HEK293 (cell line): ENCODE results near the gene ZNF536.

Experiments used
- CTCF ChIA-PET: fragments of 350-600 bp; formaldehyde crosslinking; extraction: SDS; loops from one replicate; lab custom pipeline; 2021; ENCODE audit warnings: antibody characterized with exemption; lab: Yijun Ruan, JAX
- POLR2A ChIA-PET: fragments of 300-600 bp; formaldehyde crosslinking; extraction: SDS; loops from one replicate; lab custom pipeline; 2020; ENCODE audit warnings: antibody characterized with exemption, inconsistent platforms; lab: Yijun Ruan, JAX
- H3K27ac ChIP-seq: fragments of 200-500 bp; sonication (Bioruptor generic); 2 replicates; pipeline ENCODE4 v1.5.1; 2014; ENCODE audit warnings: low read depth, low read length, control low read depth, inconsistent platforms; ENCODE audit errors: extremely low read depth
- H3K36me3 ChIP-seq, 2 experiments: fragments of 200-500 bp in 1 of 2; sonication (Bioruptor generic) in 1 of 2; 1 replicate in 1 of 2; 2 replicates in 1 of 2; pipeline ENCODE4 v1.5.1; 2014 to 2017; ENCODE audit warnings: inconsistent platforms in 2 of 2, low read length in 2 of 2; ENCODE audit not compliant: control insufficient read depth in 2 of 2, insufficient read depth in 1 of 2
- H3K4me1 ChIP-seq: fragments of 200-500 bp; sonication (Bioruptor generic); 2 replicates; pipeline ENCODE4 v1.5.1; 2014; ENCODE audit warnings: mild to moderate bottlenecking, low read length, inconsistent platforms; ENCODE audit not compliant: control insufficient read depth, insufficient read depth
- H3K4me3 ChIP-seq: 2 replicates; pipeline ENCODE4 v1.5.1; 2011; ENCODE audit warnings: low read depth, mild to moderate bottlenecking, control low read depth, low read length, moderate library complexity
- H3K9me3 ChIP-seq: fragments of 200-500 bp; sonication (Bioruptor generic); 2 replicates; pipeline ENCODE4 v1.5.1; 2014; ENCODE audit warnings: low read depth, low read length, inconsistent platforms; ENCODE audit not compliant: control insufficient read depth, insufficient read depth
- HOXC10 ChIP-seq: sonication (generic); formaldehyde crosslinking; IDR thresholded peaks from 2 replicates; pipeline ENCODE4 v1.8.1; 2023; ENCODE audit warnings: mild to moderate bottlenecking, missing genetic modification reagents
- KLF9 ChIP-seq: fragments of 450-650 bp; formaldehyde crosslinking; IDR thresholded peaks from 2 replicates; pipeline ENCODE4 v1.5.1; 2016; ENCODE audit warnings: missing biosample characterization, missing genetic modification characterization, low read depth
- SCRT2 ChIP-seq: fragments of 450-650 bp; formaldehyde crosslinking; IDR thresholded peaks from 2 replicates; pipeline ENCODE4 v1.5.1; 2016; ENCODE audit warnings: missing biosample characterization, missing genetic modification characterization
- ZBTB20 ChIP-seq: fragments of 450-650 bp; formaldehyde crosslinking; IDR thresholded peaks from 2 replicates; pipeline ENCODE4 v1.5.1; 2016; ENCODE audit warnings: missing biosample characterization, missing genetic modification characterization
- ZBTB7A ChIP-seq: fragments of 450-650 bp; formaldehyde crosslinking; IDR thresholded peaks from 2 replicates; pipeline ENCODE4 v1.5.1; 2016; ENCODE audit warnings: low read depth, missing biosample characterization, missing genetic modification characterization
- ZFP37 ChIP-seq: fragments of 450-650 bp; formaldehyde crosslinking; IDR thresholded peaks from 2 replicates; pipeline ENCODE4 v1.5.1; 2016; ENCODE audit warnings: missing biosample characterization, missing genetic modification characterization
- ZNF112 ChIP-seq: fragments of 450-650 bp; formaldehyde crosslinking; IDR thresholded peaks from 2 replicates; pipeline ENCODE4 v1.5.0; 2017; ENCODE audit warnings: missing biosample characterization, missing genetic modification characterization
- ZNF223 ChIP-seq: fragments of 450-650 bp; formaldehyde crosslinking; IDR thresholded peaks from 2 replicates; pipeline ENCODE4 v1.5.1; 2016; ENCODE audit warnings: missing biosample characterization, missing genetic modification characterization
- ZNF302 ChIP-seq: fragments of 450-650 bp; formaldehyde crosslinking; IDR thresholded peaks from 2 replicates; pipeline ENCODE4 v1.5.1; 2016; ENCODE audit warnings: missing biosample characterization, missing genetic modification characterization, low read depth
- ZNF324 ChIP-seq: fragments of 450-650 bp; formaldehyde crosslinking; IDR thresholded peaks from 2 replicates; pipeline ENCODE4 v1.5.1; 2016; ENCODE audit warnings: missing biosample characterization, missing genetic modification characterization
- ZNF391 ChIP-seq: fragments of 450-650 bp; formaldehyde crosslinking; IDR thresholded peaks from 2 replicates; pipeline ENCODE4 v1.5.1; 2016; ENCODE audit warnings: low read depth, missing biosample characterization, missing genetic modification characterization, borderline replicate concordance
- ZNF433 ChIP-seq: fragments of 450-650 bp; formaldehyde crosslinking; IDR thresholded peaks from 2 replicates; pipeline ENCODE4 v1.5.1; 2016; ENCODE audit warnings: missing biosample characterization, missing genetic modification characterization, low read depth
- ZNF501 ChIP-seq: fragments of 450-650 bp; formaldehyde crosslinking; IDR thresholded peaks from 2 replicates; pipeline ENCODE4 v1.5.1; 2016; ENCODE audit warnings: missing biosample characterization, missing genetic modification characterization
- ZNF510 ChIP-seq: fragments of 450-650 bp; formaldehyde crosslinking; IDR thresholded peaks from 2 replicates; pipeline ENCODE4 v1.5.1; 2018; ENCODE audit warnings: mild to moderate bottlenecking, missing genetic modification characterization, missing biosample characterization; ENCODE audit not compliant: insufficient replicate concordance
- ZNF610 ChIP-seq: fragments of 450-650 bp; formaldehyde crosslinking; IDR thresholded peaks from 2 replicates; pipeline ENCODE4 v1.5.1; 2016; ENCODE audit warnings: missing biosample characterization, missing genetic modification characterization, borderline replicate concordance
- ZNF654 ChIP-seq: fragments of 450-650 bp; formaldehyde crosslinking; IDR thresholded peaks from 2 replicates; pipeline ENCODE4 v1.5.1; 2016; ENCODE audit warnings: low read depth, missing biosample characterization, missing genetic modification characterization
- ZNF658 ChIP-seq: fragments of 450-650 bp; formaldehyde crosslinking; IDR thresholded peaks from 2 replicates; pipeline ENCODE4; 2016; ENCODE audit warnings: missing biosample characterization, missing genetic modification characterization
- ZNF677 ChIP-seq: fragments of 450-650 bp; IDR thresholded peaks from 2 replicates; pipeline ENCODE4 v1.5.0; 2018; ENCODE audit warnings: missing biosample characterization, mild to moderate bottlenecking, missing genetic modification characterization, moderate library complexity
- ZNF843 ChIP-seq: fragments of 450-650 bp; formaldehyde crosslinking; IDR thresholded peaks from 2 replicates; pipeline ENCODE4 v1.5.1; 2016; ENCODE audit warnings: missing biosample characterization, missing genetic modification characterization
- TF ChIP-seq, protein P1 (sequence below): fragments of 450-650 bp; formaldehyde crosslinking; IDR thresholded peaks from 2 replicates; pipeline ENCODE4 v1.5.1; 2016; ENCODE audit warnings: missing biosample characterization, missing genetic modification characterization
- TF ChIP-seq, protein P2 (sequence below): fragments of 450-650 bp; formaldehyde crosslinking; IDR thresholded peaks from 2 replicates; pipeline ENCODE4 v1.5.1; 2016; ENCODE audit warnings: missing biosample characterization, missing genetic modification characterization, low read depth
- TF ChIP-seq, protein P3 (sequence below): fragments of 450-650 bp; formaldehyde crosslinking; IDR thresholded peaks from 2 replicates; pipeline ENCODE4 v1.5.1; 2016; ENCODE audit warnings: missing biosample characterization, missing genetic modification characterization
- TF ChIP-seq, protein P4 (sequence below): fragments of 450-650 bp; formaldehyde crosslinking; IDR thresholded peaks from 2 replicates; pipeline ENCODE4 v1.5.1; 2017; ENCODE audit warnings: missing biosample characterization, missing genetic modification characterization

ZNF536 gene

DNA sequence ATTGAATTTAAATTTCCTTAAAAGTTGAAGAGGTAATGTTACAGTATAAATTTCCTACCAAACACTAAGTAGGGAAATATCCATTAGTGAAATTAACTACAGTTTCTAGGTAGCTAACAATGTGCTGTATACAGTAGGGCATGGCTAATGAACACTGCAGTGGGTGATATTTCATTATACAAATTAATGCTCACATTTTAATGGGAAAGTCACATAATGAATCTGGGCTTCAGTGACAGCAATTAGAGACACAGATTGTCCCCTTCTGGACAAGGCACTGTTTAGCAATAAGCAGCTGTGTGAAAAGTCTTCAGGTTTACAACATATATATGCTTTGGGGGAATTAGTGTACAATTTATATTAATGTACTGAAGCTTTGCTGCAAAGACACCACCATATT is 169.4 kb downstream of the ZNF536 start (continued):
- TF ChIP-seq, protein P1, sequence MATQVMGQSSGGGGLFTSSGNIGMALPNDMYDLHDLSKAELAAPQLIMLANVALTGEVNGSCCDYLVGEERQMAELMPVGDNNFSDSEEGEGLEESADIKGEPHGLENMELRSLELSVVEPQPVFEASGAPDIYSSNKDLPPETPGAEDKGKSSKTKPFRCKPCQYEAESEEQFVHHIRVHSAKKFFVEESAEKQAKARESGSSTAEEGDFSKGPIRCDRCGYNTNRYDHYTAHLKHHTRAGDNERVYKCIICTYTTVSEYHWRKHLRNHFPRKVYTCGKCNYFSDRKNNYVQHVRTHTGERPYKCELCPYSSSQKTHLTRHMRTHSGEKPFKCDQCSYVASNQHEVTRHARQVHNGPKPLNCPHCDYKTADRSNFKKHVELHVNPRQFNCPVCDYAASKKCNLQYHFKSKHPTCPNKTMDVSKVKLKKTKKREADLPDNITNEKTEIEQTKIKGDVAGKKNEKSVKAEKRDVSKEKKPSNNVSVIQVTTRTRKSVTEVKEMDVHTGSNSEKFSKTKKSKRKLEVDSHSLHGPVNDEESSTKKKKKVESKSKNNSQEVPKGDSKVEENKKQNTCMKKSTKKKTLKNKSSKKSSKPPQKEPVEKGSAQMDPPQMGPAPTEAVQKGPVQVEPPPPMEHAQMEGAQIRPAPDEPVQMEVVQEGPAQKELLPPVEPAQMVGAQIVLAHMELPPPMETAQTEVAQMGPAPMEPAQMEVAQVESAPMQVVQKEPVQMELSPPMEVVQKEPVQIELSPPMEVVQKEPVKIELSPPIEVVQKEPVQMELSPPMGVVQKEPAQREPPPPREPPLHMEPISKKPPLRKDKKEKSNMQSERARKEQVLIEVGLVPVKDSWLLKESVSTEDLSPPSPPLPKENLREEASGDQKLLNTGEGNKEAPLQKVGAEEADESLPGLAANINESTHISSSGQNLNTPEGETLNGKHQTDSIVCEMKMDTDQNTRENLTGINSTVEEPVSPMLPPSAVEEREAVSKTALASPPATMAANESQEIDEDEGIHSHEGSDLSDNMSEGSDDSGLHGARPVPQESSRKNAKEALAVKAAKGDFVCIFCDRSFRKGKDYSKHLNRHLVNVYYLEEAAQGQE (tag by site-specific recombination) = no peak
- TF ChIP-seq ZFP37 (no peak), HOXC10 (CRISPR knock-in tag) (no peak), ZNF501 (tag by site-specific recombination) (no peak)

DNA sequence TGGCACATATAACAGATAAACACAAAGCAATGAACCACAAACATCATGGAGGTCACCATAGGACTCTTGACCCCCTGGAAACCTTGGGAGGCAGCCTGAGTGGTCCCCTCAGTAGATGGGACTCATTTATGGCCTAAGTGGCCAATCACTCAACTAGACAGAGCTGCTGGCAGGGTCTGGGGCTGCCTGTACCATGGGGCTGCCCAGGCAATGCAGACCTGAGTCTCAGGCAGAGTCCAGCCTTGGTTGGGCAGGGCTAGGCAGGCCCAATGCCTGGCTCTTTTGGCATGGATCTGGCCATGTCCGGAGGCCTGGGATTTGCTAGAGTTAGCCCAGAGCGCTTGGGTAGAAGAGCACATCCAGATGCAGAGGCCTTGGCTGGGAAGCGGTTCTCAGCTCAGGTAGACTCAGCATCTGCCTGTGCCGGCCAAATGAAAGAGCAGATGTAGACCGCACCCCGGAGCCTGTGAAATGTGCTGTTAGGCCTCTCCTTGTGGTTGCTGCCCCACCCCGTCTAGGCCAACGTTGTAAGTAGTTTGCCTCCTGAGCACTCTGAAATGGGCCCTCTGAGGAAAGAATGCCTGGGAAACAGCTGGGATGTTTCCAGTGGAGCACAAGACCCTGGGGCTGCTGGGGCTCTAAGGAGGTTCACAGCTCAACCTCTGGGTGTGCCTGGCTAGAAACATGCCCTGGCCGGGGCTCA is 171.2 kb downstream of the ZNF536 start:
- POLR2A ChIA-PET = no interaction called here
- no peak overlapping the region for H3K27ac ChIP-seq
- H3K36me3 ChIP-seq = peaks cover 0 to 1% of the 10 kb centered on the region in 2 experiments; a peak in 1 of 3 replicates
- H3K4me1 ChIP-seq = no peaks in the 10 kb centered on the region
- TF ChIP-seq ZNF223 (tag by site-specific recombination) (no peak), ZNF510 (tag by site-specific recombination) (no peak), SCRT2 (tag by site-specific recombination) (no peak), ZBTB20 (tag by site-specific recombination) (no peak), ZNF610 (no peak), ZNF658 (tag by site-specific recombination) (no peak), ZNF391 (tag by site-specific recombination) (no peak), KLF9 (tag by site-specific recombination) (no peak), ZBTB7A (tag by site-specific recombination) (no peak), ZNF433 (tag by site-specific recombination) (no peak), ZNF302 (tag by site-specific recombination) (no peak), ZNF324 (tag by site-specific recombination) (no peak), ZNF112 (no peak), ZNF677 (tag by site-specific recombination) (no peak), ZNF843 (no peak), ZNF654 (tag by site-specific recombination) (no peak)
- TF ChIP-seq, protein P2, sequence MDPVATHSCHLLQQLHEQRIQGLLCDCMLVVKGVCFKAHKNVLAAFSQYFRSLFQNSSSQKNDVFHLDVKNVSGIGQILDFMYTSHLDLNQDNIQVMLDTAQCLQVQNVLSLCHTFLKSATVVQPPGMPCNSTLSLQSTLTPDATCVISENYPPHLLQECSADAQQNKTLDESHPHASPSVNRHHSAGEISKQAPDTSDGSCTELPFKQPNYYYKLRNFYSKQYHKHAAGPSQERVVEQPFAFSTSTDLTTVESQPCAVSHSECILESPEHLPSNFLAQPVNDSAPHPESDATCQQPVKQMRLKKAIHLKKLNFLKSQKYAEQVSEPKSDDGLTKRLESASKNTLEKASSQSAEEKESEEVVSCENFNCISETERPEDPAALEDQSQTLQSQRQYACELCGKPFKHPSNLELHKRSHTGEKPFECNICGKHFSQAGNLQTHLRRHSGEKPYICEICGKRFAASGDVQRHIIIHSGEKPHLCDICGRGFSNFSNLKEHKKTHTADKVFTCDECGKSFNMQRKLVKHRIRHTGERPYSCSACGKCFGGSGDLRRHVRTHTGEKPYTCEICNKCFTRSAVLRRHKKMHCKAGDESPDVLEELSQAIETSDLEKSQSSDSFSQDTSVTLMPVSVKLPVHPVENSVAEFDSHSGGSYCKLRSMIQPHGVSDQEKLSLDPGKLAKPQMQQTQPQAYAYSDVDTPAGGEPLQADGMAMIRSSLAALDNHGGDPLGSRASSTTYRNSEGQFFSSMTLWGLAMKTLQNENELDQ (tag by site-specific recombination) = no peak
- TF ChIP-seq, protein P3, sequence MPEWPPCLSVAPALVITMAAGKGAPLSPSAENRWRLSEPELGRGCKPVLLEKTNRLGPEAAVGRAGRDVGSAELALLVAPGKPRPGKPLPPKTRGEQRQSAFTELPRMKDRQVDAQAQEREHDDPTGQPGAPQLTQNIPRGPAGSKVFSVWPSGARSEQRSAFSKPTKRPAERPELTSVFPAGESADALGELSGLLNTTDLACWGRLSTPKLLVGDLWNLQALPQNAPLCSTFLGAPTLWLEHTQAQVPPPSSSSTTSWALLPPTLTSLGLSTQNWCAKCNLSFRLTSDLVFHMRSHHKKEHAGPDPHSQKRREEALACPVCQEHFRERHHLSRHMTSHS (tag by site-specific recombination) = no peak
- TF ChIP-seq, protein P4, sequence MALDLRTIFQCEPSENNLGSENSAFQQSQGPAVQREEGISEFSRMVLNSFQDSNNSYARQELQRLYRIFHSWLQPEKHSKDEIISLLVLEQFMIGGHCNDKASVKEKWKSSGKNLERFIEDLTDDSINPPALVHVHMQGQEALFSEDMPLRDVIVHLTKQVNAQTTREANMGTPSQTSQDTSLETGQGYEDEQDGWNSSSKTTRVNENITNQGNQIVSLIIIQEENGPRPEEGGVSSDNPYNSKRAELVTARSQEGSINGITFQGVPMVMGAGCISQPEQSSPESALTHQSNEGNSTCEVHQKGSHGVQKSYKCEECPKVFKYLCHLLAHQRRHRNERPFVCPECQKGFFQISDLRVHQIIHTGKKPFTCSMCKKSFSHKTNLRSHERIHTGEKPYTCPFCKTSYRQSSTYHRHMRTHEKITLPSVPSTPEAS = no peak
- H3K4me3 ChIP-seq = no peak overlapping the region
- CTCF ChIA-PET = interaction anchor here (0.9 to 1.6 kb wide), 3 partner anchors 11 to 12 kb away, joined by 3 to 5 read pairs (median 4); no protein-coding TSS in a partner anchor
- H3K9me3 ChIP-seq = no peaks in the 10 kb centered on the region
